ENCODE results near the gene FRZB. TPM values are rescaled to one million over a fixed set of nuclear protein-coding genes. Genes with fewer than 3 reads are reported as not detected.

The FRZB gene, protein sequence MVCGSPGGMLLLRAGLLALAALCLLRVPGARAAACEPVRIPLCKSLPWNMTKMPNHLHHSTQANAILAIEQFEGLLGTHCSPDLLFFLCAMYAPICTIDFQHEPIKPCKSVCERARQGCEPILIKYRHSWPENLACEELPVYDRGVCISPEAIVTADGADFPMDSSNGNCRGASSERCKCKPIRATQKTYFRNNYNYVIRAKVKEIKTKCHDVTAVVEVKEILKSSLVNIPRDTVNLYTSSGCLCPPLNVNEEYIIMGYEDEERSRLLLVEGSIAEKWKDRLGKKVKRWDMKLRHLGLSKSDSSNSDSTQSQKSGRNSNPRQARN
- total RNA-seq: 1 to 10 TPM in 6 of 9 donors, under 1 TPM in 3; 0.31 to 5.5 (median 1.9) TPM
- polyA plus RNA-seq: 1 to 10 TPM; 1.1 to 1.8 TPM
- long read RNA-seq, donor 1, transcript FRZB-201 (6 exons, 3,162 nt): major isoform, 16 of 16 reads
- long read RNA-seq, donor 1, partial matches to known transcripts: 0 of 16 reads
- long read RNA-seq, donor 1, other reads (novel, unspliced or antisense): 0 of 16 reads
- long read RNA-seq, donor 2, transcript FRZB-201 (6 exons, 3,162 nt): major isoform, 8 of 8 reads
- long read RNA-seq, donor 2, partial matches to known transcripts: 0 of 8 reads
- long read RNA-seq, donor 2, other reads (novel, unspliced or antisense): 0 of 8 reads
- long read RNA-seq, donor 3, transcript FRZB-201 (6 exons, 3,162 nt): major isoform, 5 of 5 reads
- long read RNA-seq, donor 3, partial matches to known transcripts: 0 of 5 reads
- long read RNA-seq, donor 3, other reads (novel, unspliced or antisense): 0 of 5 reads

DNA sequence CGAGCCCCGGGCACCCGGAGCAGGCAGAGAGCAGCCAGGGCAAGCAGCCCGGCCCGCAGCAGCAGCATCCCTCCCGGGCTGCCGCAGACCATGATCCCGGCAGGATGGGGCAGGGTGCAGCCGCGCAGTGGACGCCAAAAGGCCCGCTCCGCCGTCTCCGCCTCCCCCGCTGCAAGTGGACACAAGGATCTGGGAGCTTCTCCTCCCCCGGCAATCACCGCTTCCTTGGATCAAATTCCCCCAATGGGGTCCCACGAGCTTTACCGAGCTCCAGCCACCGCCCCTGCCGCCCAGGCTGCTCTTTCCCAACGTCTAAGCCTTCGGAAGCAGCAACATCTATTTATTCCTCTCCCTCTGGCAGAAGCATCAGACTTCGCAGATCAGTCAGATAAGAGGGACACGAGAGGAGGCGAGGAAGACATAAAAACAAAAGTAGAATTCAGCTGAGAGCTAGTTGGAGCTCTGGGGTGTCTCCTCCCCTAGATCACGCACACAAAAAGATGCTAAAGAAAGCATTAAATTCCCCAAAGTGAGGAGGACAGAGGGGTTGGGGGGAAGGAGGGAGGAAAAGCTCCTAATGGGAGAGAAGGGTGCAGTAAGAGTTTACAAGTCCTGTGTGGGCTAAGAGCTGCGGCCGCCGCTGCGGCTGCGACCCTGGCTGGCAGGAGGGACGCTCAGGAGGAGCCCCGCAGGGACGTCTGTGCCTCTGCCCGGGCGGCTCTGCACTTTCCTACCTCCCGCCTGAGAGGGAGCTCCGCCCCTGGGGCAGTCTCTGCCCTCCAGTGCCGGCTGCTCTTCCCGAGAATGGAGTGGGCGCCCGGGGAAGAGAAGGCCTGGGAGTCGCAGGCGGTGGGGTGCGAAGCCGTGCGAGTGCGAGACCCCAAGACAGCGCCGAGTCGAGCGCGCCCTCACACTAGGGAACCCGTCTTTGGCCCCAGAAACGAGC lies at the start of gene FRZB:
Gene FRZB (minus strand): TSS at position 177 of the 946 bp plus-strand sequence. CDS start 85 bp downstream, at position 92.
- intact Hi-C loops (cut with DNase I): no loop called here
- 2 to 4% (median 3%) methylated on average over 40 to 57 of the region's 57 CpGs for WGBS, 4 donors
- Histone ChIP-seq H3K36me3 (no peaks in the 10 kb centered on the region), H3K4me1 (peaks cover 0 to 28% (median 9%) of the 10 kb centered on the region in 12 donors), H3K27me3 (peaks cover 0 to 18% (median 0%) of the 10 kb centered on the region in 9 donors), H3K9me3 (no peaks in the 10 kb centered on the region), H3K4me3 (peak within 1 kb of the TSS; percentile 13 to 66 (median 50)), H3K27ac (peak within 1 kb of the TSS in 9 of 12 donors; percentile 14 to 79 (median 58))
- DNase-seq (peak; percentile 73 to 84 (median 76)), ATAC-seq (peak; percentile 55 to 85 (median 80))
- TF ChIP-seq CTCF (IDR thresholded peaks at IDR 0.05): no peak

DNA sequence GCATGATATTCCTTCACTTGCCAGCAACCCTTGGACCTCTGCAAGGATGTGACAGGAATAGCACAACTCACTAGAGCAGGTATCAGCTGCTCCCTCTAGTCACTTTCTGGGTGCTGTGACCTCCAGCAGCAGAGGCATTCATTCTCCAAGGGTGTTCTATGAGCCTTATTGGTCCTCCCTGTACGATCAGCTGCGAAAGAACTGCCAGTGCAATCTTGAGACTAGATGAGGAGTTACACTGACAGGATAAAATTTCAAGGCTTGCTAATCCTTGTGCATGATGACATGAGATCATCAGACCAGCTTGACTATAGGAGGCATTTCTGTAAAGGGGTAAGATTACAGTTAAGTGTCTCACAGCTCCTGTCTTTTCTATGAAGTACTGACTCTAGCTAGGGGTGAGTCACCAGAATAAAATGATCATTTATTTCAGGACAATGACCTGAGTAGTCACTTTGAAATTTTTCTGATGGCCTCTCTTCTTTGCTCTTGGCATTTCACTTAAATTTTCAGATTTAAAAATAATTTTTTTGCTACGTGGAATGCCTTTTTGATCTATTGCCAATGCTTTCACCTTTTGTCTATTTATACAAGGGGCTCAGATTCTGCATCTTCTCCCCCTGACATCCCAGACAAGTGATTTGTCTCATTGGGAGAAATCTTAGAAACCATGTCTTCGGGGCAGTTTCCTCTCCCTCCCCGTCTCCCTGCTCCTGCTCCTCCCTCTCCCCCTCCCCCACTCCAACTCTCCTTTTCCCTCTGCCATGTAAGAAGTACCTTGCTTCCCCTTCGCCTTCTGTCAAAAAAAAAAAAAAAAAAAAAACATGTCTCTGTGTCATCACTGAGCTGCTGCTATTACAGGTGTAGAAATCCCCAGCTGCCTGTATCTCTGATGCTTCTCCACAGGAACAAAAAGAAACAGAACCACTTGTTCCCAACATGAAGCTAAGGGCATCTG lies 49.2 kb upstream of the FRZB start:
- peak in 1 of 5 donors; percentile 25 for DNase-seq
- intact Hi-C loops (cut with DNase I): loop anchor here in 1 of 10 donors (10.0 kb wide), 1 partner anchor 131 kb away; no protein-coding TSS in a partner anchor
- 67 to 72% (median 70%) methylated on average over 4 to 6 of the region's 6 CpGs for WGBS, 4 donors
- Histone ChIP-seq H3K27me3 (no peaks in the 10 kb centered on the region), H3K36me3 (peaks cover 0 to 83% (median 29%) of the 10 kb centered on the region in 9 donors), H3K4me1 (peaks cover 0 to 11% (median 0%) of the 10 kb centered on the region in 12 donors), H3K27ac (peak overlapping the region in 4 of 12 donors; percentile 3 to 23 (median 8)), H3K4me3 (no peak overlapping the region), H3K9me3 (no peaks in the 10 kb centered on the region)
- peak; percentile 51 to 86 (median 79) for ATAC-seq
- TF ChIP-seq CTCF (IDR thresholded peaks at IDR 0.05) (no peak), POLR2A (IDR thresholded peaks at IDR 0.05) (no peak)

DNA sequence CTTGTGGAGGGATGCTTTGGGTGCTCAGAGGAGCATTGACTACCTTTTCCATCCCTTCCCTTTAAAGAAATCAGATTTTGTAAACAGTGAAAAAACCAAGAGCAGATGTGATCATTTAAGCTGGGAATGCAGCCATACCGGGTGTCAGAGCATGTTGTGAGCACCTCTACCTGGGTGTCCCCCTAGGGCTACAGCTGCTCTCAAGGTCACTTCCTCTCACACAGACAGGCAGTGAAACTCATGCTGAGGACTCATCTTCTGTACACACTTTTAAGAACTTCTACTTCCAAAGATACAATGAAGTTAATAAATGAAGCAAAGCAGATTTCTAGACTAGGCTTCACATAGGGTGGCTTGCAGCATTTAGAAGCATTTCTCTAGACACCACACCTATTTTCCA lies 48.4 kb upstream of the FRZB start:
- intact Hi-C loops (cut with DNase I): loop anchor here in 1 of 10 donors (10.0 kb wide), 1 partner anchor 130 kb away; no protein-coding TSS in a partner anchor
- Histone ChIP-seq H3K4me3 (no peak overlapping the region), H3K27me3 (no peaks in the 10 kb centered on the region), H3K27ac (peak overlapping the region in 1 of 12 donors; percentile 23), H3K9me3 (no peaks in the 10 kb centered on the region), H3K4me1 (peaks cover 0 to 11% (median 0%) of the 10 kb centered on the region in 12 donors), H3K36me3 (peaks cover 0 to 83% (median 30%) of the 10 kb centered on the region in 9 donors)
- 95 to 100% (median 98%) methylated on average over 1 of the region's 1 CpG for WGBS, 4 donors
- TF ChIP-seq POLR2A (IDR thresholded peaks at IDR 0.05): no peak
- no peak for TF ChIP-seq CTCF (IDR thresholded peaks at IDR 0.05)
- DNase-seq (no peak), ATAC-seq (peak in 2 of 4 donors; percentile 23 to 40)

All from heart left ventricle (tissue), 16 donors.